Trophoblast cell (in vitro differentiated cells and primary cell): ENCODE results near the gene BPIFB2.

Source experiments
- DNase-seq, 2 donors: peaks; one replicate each; pipeline ENCODE4 v3.0.0-alpha.2; 2016
- H2AFZ ChIP-seq: 2 replicates; pipeline ENCODE4 v1.6.1; 2013; ENCODE audit warnings: low read length, moderate library complexity, mild to moderate bottlenecking; ENCODE audit not compliant: insufficient read depth, poor library complexity
- H2AK5ac ChIP-seq: 2 replicates; pipeline ENCODE4 v1.6.1; 2013; ENCODE audit warnings: mild to moderate bottlenecking, low read length
- H2BK120ac ChIP-seq: 2 replicates; pipeline ENCODE4 v1.6.1; 2013; ENCODE audit warnings: low read length, mild to moderate bottlenecking, moderate library complexity; ENCODE audit not compliant: insufficient read depth, poor library complexity
- H2BK12ac ChIP-seq: 2 replicates; pipeline ENCODE4 v1.6.1; 2013; ENCODE audit warnings: mild to moderate bottlenecking, low read length, moderate library complexity
- H2BK5ac ChIP-seq: 2 replicates; pipeline ENCODE4 v1.6.1; 2013; ENCODE audit warnings: low read length, low read depth, moderate library complexity, mild to moderate bottlenecking; ENCODE audit not compliant: poor library complexity
- H3K14ac ChIP-seq: 2 replicates; pipeline ENCODE4 v1.6.1; 2013; ENCODE audit warnings: mild to moderate bottlenecking, low read length
- H3K18ac ChIP-seq: 2 replicates; pipeline ENCODE4 v1.6.1; 2013; ENCODE audit warnings: mild to moderate bottlenecking, low read length
- H3K23ac ChIP-seq: 2 replicates; pipeline ENCODE4 v1.6.1; 2013; ENCODE audit warnings: low read length
- H3K27ac ChIP-seq: 2 replicates; pipeline ENCODE4 v1.5.1; 2013; ENCODE audit warnings: low read depth, mild to moderate bottlenecking, inconsistent platforms, low read length, moderate library complexity
- H3K27me3 ChIP-seq: 2 replicates; pipeline ENCODE4 v1.6.1; 2013; ENCODE audit warnings: inconsistent platforms, mild to moderate bottlenecking, low read length, moderate library complexity; ENCODE audit not compliant: insufficient read depth
- H3K36me3 ChIP-seq, 2 experiments: 1 replicate in 1 of 2; 2 replicates in 1 of 2; pipeline ENCODE4 v1.6.1; 2013; ENCODE audit warnings: low read length in 2 of 2, mild to moderate bottlenecking in 2 of 2, moderate library complexity in 1 of 2; ENCODE audit not compliant: insufficient read depth in 2 of 2, control insufficient read depth in 1 of 2
- H3K4ac ChIP-seq: 2 replicates; pipeline ENCODE4 v1.6.1; 2013; ENCODE audit warnings: low read depth, mild to moderate bottlenecking, low read length, moderate library complexity
- H3K4me1 ChIP-seq, 2 experiments: 1 replicate in 1 of 2; 2 replicates in 1 of 2; pipeline ENCODE4 v1.6.1; 2013; ENCODE audit warnings: low read length in 2 of 2, mild to moderate bottlenecking in 2 of 2, moderate library complexity in 1 of 2; ENCODE audit not compliant: insufficient read depth in 2 of 2, control insufficient read depth in 1 of 2
- H3K4me2 ChIP-seq: 2 replicates; pipeline ENCODE4 v1.6.1; 2013; ENCODE audit warnings: inconsistent platforms, mild to moderate bottlenecking, low read length, moderate library complexity
- H3K4me3 ChIP-seq: 2 replicates; pipeline ENCODE4 v1.5.1; 2013; ENCODE audit warnings: mild to moderate bottlenecking, low read depth, low read length, inconsistent platforms
- H3K79me1 ChIP-seq: one replicate; pipeline ENCODE4 v1.6.1; 2013; ENCODE audit warnings: low read length
- H3K79me2 ChIP-seq: 2 replicates; pipeline ENCODE4 v1.6.1; 2013; ENCODE audit warnings: low read length, mild to moderate bottlenecking; ENCODE audit not compliant: control insufficient read depth, insufficient read depth, poor library complexity
- H3K9ac ChIP-seq: 2 replicates; pipeline ENCODE4 v1.6.1; 2013; ENCODE audit warnings: mild to moderate bottlenecking, low read length
- H3K9me3 ChIP-seq: 2 replicates; pipeline ENCODE4 v1.6.1; 2013; ENCODE audit warnings: low read depth, mild to moderate bottlenecking, control low read depth, inconsistent platforms, low read length; ENCODE audit not compliant: insufficient read depth
- H4K12ac ChIP-seq: 2 replicates; pipeline ENCODE4 v1.6.1; 2013; ENCODE audit warnings: low read depth, mild to moderate bottlenecking, low read length, moderate library complexity
- H4K8ac ChIP-seq: 2 replicates; pipeline ENCODE4 v1.6.1; 2013; ENCODE audit warnings: low read depth, mild to moderate bottlenecking, low read length, moderate library complexity
- H4K91ac ChIP-seq: one replicate; pipeline ENCODE4 v1.6.1; 2013; ENCODE audit warnings: low read depth, mild to moderate bottlenecking, low read length, moderate library complexity
- WGBS: extraction: QIAGEN DNeasy Blood & Tissue Kit; methylation state at CpG from one replicate; pipeline ENCODE4 v1.1.7; 2013; ENCODE audit warnings: missing lambda C conversion rate; ENCODE audit not compliant: insufficient read length, insufficient coverage; ENCODE audit errors: extremely low coverage; 5-methylcytosine and 5-hydroxymethylcytosine counted together

Gene BPIFB2

GRCh38 chr20:33022694-33023438 is 15.4 kb downstream of the BPIFB2 start:
- H3K27ac ChIP-seq, result no peak overlapping the region
- no peak overlapping the region for H4K8ac ChIP-seq
- H2BK120ac ChIP-seq, result no peak overlapping the region
- H2AFZ ChIP-seq, result no peak overlapping the region
- H3K23ac ChIP-seq, result no peak overlapping the region
- no peak overlapping the region for H3K4me3 ChIP-seq
- H2AK5ac ChIP-seq, result no peak overlapping the region
- no peaks in the 10 kb centered on the region for H3K9me3 ChIP-seq
- H2BK12ac ChIP-seq, result no peak overlapping the region
- H2BK5ac ChIP-seq, result no peak overlapping the region
- no peaks in the 10 kb centered on the region for H3K36me3 ChIP-seq
- H3K14ac ChIP-seq, result no peak overlapping the region
- H3K79me2 ChIP-seq, result no peaks in the 10 kb centered on the region
- H4K91ac ChIP-seq, result no peak overlapping the region
- no peak overlapping the region for H3K4me2 ChIP-seq
- no peaks in the 10 kb centered on the region for H3K79me1 ChIP-seq
- no peak for DNase-seq
- no peaks in the 10 kb centered on the region for H3K27me3 ChIP-seq
- H3K9ac ChIP-seq, result no peak overlapping the region
- H3K4me1 ChIP-seq, result no peaks in the 10 kb centered on the region
- H4K12ac ChIP-seq, result no peak overlapping the region
- no peak overlapping the region for H3K18ac ChIP-seq
- no CpG with 5 or more reads among the region's 7 CpGs for WGBS
- no peak overlapping the region for H3K4ac ChIP-seq

GRCh38 chr20:33023439-33024242 is 16.1 kb downstream of the BPIFB2 start:
- Histone ChIP-seq H3K4me3 (no peak overlapping the region), H3K27ac (no peak overlapping the region), H2AK5ac (no peak overlapping the region), H2BK5ac (no peak overlapping the region), H3K79me1 (no peaks in the 10 kb centered on the region), H4K8ac (no peak overlapping the region), H3K23ac (no peak overlapping the region), H3K9ac (no peak overlapping the region), H2AFZ (no peak overlapping the region), H3K4me2 (no peak overlapping the region), H3K79me2 (no peaks in the 10 kb centered on the region), H4K91ac (no peak overlapping the region), H3K27me3 (no peaks in the 10 kb centered on the region), H4K12ac (no peak overlapping the region), H3K4ac (no peak overlapping the region), H3K18ac (no peak overlapping the region), H2BK120ac (no peak overlapping the region), H2BK12ac (no peak overlapping the region), H3K4me1 (no peaks in the 10 kb centered on the region), H3K9me3 (no peaks in the 10 kb centered on the region), H3K36me3 (no peaks in the 10 kb centered on the region), H3K14ac (no peak overlapping the region)
- no CpG with 5 or more reads among the region's 6 CpGs for WGBS
- DNase-seq, result no peak

- Histone ChIP-seq H3K27me3 (no peaks in the 10 kb centered on the region), H4K8ac (no peak overlapping the region), H3K4me2 (no peak overlapping the region), H2AK5ac (no peak overlapping the region), H2BK5ac (no peak overlapping the region), H3K14ac (no peak overlapping the region), H3K79me2 (no peaks in the 10 kb centered on the region), H3K9me3 (no peaks in the 10 kb centered on the region), H3K27ac (no peak overlapping the region), H2BK120ac (no peak overlapping the region), H4K91ac (no peak overlapping the region), H3K79me1 (no peaks in the 10 kb centered on the region), H2BK12ac (no peak overlapping the region), H3K4me3 (no peak overlapping the region), H3K18ac (no peak overlapping the region), H3K36me3 (no peaks in the 10 kb centered on the region), H3K23ac (no peak overlapping the region), H2AFZ (no peak overlapping the region), H3K4ac (no peak overlapping the region), H4K12ac (no peak overlapping the region), H3K9ac (no peak overlapping the region), H3K4me1 (no peaks in the 10 kb centered on the region)
- DNase-seq, result no peak
- no CpG with 5 or more reads among the region's 1 CpG for WGBS
Observed at GRCh38 chr20:33024243-33024560, 16.7 kb downstream of the BPIFB2 start.

- Histone ChIP-seq H3K36me3 (no peaks in the 10 kb centered on the region), H3K79me2 (no peaks in the 10 kb centered on the region), H4K91ac (no peak overlapping the region), H3K9ac (no peak overlapping the region), H3K79me1 (no peaks in the 10 kb centered on the region), H3K4me1 (no peaks in the 10 kb centered on the region), H3K27ac (no peak overlapping the region), H3K4me2 (no peak overlapping the region), H3K9me3 (no peaks in the 10 kb centered on the region), H3K4ac (no peak overlapping the region), H3K18ac (no peak overlapping the region), H2BK120ac (no peak overlapping the region), H3K27me3 (no peaks in the 10 kb centered on the region), H3K14ac (no peak overlapping the region), H2BK5ac (no peak overlapping the region), H4K8ac (no peak overlapping the region), H4K12ac (no peak overlapping the region), H3K23ac (no peak overlapping the region), H3K4me3 (no peak overlapping the region), H2AK5ac (no peak overlapping the region), H2AFZ (no peak overlapping the region), H2BK12ac (no peak overlapping the region)
- 100% methylated on average over 2 of the region's 5 CpGs for WGBS
- no peak for DNase-seq
Observed at GRCh38 chr20:33024609-33025317, 17.3 kb downstream of the BPIFB2 start.
